Choroid plexus epithelial cell (primary cell): Measurements from ENCODE around the gene SUMF2.
"Not testable (repeated sequence)": the region's sequence is repeated elsewhere in the genome, so short reads cannot be mapped to it uniquely, and the experiment has no call there.

Source experiments
- DNase-seq: peaks from one replicate; pipeline ENCODE4 v3.0.0-alpha.2; 2010; ENCODE audit warnings: low read depth
- H3K4me3 ChIP-seq: 2 replicates; pipeline ENCODE4 v1.5.1; 2011; ENCODE audit warnings: low read depth, mild to moderate bottlenecking, control low read depth, low read length, moderate library complexity
- CTCF ChIP-seq: conservative IDR thresholded peaks from 2 replicates; pipeline ENCODE4 v1.5.1; 2011; ENCODE audit warnings: low read depth, mild to moderate bottlenecking, control low read depth, inconsistent platforms, low read length, moderate library complexity

The SUMF2 gene

DNA sequence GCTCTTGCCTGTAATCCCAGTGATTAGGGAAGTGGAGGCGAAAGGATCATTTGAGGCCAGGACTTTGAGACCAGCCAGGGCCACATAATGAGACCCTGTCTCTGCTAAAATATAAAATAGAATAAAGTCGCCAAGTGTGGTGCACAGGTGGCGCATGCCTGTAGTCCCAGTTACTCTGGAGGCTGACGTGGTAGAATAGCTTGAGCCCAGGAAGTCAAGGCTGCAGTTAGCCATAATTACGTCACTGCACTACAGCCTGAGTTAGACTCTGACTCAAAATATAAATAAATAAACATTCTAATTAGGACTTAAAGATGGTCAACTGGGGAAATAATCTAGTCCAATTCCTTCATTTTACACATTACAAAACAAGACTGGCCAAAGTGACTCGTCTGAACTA, 41.4 kb downstream of the SUMF2 start:
- H3K4me3 ChIP-seq: peak overlapping the region; percentile 91
- DNase-seq: peak; percentile 83
- no peak for TF ChIP-seq CTCF

GRCh38 chr7:56106108-56107073, 42.3 kb downstream of the SUMF2 start, which contains the start of gene CHCHD2:
TSS of gene CHCHD2 (minus strand) at chr7:56106476. CDS start at chr7:56106413, 63 bp downstream.
- H3K4me3 ChIP-seq: peak within 1 kb of the TSS; percentile 91
- no peak for TF ChIP-seq CTCF
- peak; percentile 99 for DNase-seq

GRCh38 chr7:56107954-56108258, 43.8 kb downstream of the SUMF2 start:
- H3K4me3 ChIP-seq: no peak overlapping the region
- TF ChIP-seq CTCF: no peak
- DNase-seq: no peak

DNA sequence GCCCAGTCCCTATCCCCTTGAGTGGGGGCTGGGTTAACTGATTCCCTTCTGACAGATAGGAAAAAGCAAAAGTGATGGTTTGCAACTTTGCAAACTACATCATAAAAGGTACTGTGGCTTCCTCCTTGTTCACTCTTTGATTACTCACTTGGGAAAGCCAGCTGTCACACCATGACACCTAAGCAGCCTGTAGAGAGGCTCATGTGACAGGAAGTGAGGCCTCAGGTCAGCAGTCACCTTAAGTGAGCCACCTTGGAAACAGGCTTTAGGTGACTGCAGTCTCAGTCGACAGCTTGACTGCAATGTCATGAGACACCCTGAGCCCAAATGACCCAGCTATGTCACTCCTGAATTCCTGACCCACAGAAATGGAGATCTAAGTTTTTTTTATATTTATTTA, 46.5 kb downstream of the SUMF2 start:
- no peak for DNase-seq
- TF ChIP-seq CTCF: no peak
- H3K4me3 ChIP-seq: no peak overlapping the region

- not testable (repeated sequence) for H3K4me3 ChIP-seq, DNase-seq
Observed at GRCh38 chr7:56112244-56112643, 48.2 kb downstream of the SUMF2 start.

DNA sequence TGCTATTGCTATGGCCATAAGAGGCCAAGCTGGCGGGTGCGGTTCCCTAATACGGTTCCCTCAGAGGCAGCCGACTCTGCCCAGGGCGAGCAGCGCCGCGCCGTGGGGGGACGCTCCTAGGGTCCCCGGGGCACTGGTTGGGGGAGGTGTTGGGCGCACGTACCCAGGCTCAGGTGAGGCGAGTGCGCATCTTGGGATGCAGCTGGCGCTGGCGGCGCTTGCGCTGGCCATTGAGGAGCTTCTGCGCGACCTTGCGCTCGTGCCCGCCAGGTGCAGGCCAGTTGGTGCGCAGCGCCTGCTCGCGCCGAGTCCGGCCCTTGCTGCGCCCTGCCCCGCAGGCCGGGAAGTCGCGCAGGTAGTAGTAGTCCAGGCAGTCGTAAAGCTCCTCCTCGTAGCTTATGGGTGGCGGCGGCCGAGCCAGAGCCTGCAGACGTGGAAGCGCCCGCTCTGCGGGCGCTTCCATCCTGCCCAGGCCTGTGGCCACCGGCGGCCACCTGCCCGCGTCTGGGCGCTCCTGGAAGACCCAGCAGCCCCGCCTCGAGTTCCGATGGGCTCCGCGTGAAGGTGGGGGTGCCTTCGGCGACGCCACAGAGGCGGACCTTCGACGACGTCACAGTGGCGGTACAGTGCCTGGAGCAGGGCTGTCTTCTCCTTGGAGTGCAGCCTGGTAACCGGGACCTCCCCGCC, 51.9 kb downstream of the SUMF2 start, which contains the start of gene NUPR2:
NUPR2 (minus strand) TSS at position 566 of the 687 bp plus-strand sequence; CDS start at position 463, 103 bp downstream.
- no peak within 1 kb of the TSS for H3K4me3 ChIP-seq
- no peak for DNase-seq
- no peak for TF ChIP-seq CTCF

DNA sequence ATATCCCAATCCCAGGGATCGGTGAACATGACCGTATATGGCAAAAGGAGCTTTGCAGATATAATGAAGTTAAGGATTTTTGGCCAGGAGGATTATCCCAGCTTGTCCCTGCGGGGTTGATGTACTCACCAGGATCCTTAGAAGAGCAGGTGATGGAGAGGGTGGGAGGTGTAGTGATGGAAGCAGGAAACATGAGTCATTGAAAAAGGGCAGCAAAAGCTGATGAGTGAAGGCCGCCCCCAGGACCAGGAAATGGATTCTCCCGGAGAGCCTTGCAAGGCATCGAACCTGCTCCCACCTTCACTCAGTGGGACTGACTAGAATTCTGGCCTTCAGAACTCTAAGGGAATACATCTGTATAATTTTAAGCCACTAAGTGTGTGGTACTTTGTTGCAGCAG, 57.4 kb downstream of the SUMF2 start:
- H3K4me3 ChIP-seq: no peak overlapping the region
- TF ChIP-seq CTCF: no peak
- no peak for DNase-seq
